Epithelial cell of proximal tubule (primary cell): Measurements from ENCODE around the gene SPR. TPM values are rescaled to one million over a fixed set of nuclear protein-coding genes. Genes with fewer than 3 reads are reported as not detected.

Experiments
- DNase-seq: peaks from one replicate; pipeline ENCODE4 v3.0.0-alpha.2; 2011; ENCODE audit warnings: low read depth
- H3K4me3 ChIP-seq: 2 replicates; pipeline ENCODE4 v1.5.1; 2011; ENCODE audit warnings: low read depth, mild to moderate bottlenecking, low read length
- CTCF ChIP-seq: conservative IDR thresholded peaks from 2 replicates; pipeline ENCODE4 v1.5.1; 2012; ENCODE audit warnings: low read depth, mild to moderate bottlenecking, low read length
- total RNA-seq: library from RNA; depleted of rRNA; stranded (reverse); fragments of >200 nt; gene quantifications from 2 replicates; pipeline ENCODE4 v1.2.3, GENCODE V29; 2015

The SPR gene
- 26.2 and 29.5 TPM in 2 replicates for total RNA-seq

GRCh38 chr2:72887032-72887739 lies at the start of gene SPR:
Gene SPR, plus strand, starts transcription at chr2:72887408. Its CDS starts 25 bp downstream, at chr2:72887433.
- H3K4me3 ChIP-seq, result peak within 1 kb of the TSS; percentile 79
- no peak for DNase-seq
- no peak for TF ChIP-seq CTCF

- no peak overlapping the region for H3K4me3 ChIP-seq
- TF ChIP-seq CTCF, result no peak
- DNase-seq, result no peak
Measured at GRCh38 chr2:72840066-72840465, 47.1 kb upstream of the SPR start.

- TF ChIP-seq CTCF, result no peak
- no peak for DNase-seq
Measured at GRCh38 chr2:72841462-72842125, 45.6 kb upstream of the SPR start.

GRCh38 chr2:72843301-72843700 lies 43.9 kb upstream of the SPR start:
- TF ChIP-seq CTCF, result no peak
- DNase-seq, result no peak
- H3K4me3 ChIP-seq, result no peak overlapping the region

More at GRCh38 chr2:72841462-72842125, 45.6 kb upstream of the SPR start:
- H3K4me3 ChIP-seq, result no peak overlapping the region

GRCh38 chr2:72846171-72847095 lies 40.8 kb upstream of the SPR start:
- TF ChIP-seq CTCF, result no peak
- H3K4me3 ChIP-seq, result no peak overlapping the region
- DNase-seq, result no peak

GRCh38 chr2:72847534-72848315 lies 39.5 kb upstream of the SPR start:
- no peak overlapping the region for H3K4me3 ChIP-seq
- TF ChIP-seq CTCF, result no peak
- no peak for DNase-seq
